Urothelium cell line (cell line): ENCODE measurements around the gene FNDC11.
A peak's percentile ranks its signal among the peaks of the same experiment; 100 is the strongest.

ENCODE experiments used
- DNase-seq: peaks from one replicate; pipeline ENCODE4 v3.0.0; 2011; ENCODE audit warnings: low spot score, mixed read lengths
- FAIRE-seq: peaks from 2 replicates; lab custom pipeline; 2011; peaks lifted over from hg19 to GRCh38; lab: Jason Lieb, UNC

FNDC11 gene

GRCh38 chr20:63577317-63577894 lies 23.4 kb downstream of the FNDC11 start:
- FAIRE-seq (no peak), DNase-seq (no peak)

- FAIRE-seq (no peak), DNase-seq (no peak)
Measured at GRCh38 chr20:63578224-63579016, 24.5 kb downstream of the FNDC11 start.

GRCh38 chr20:63579017-63579694 lies 25.2 kb downstream of the FNDC11 start:
- DNase-seq (no peak), FAIRE-seq (no peak)

DNA sequence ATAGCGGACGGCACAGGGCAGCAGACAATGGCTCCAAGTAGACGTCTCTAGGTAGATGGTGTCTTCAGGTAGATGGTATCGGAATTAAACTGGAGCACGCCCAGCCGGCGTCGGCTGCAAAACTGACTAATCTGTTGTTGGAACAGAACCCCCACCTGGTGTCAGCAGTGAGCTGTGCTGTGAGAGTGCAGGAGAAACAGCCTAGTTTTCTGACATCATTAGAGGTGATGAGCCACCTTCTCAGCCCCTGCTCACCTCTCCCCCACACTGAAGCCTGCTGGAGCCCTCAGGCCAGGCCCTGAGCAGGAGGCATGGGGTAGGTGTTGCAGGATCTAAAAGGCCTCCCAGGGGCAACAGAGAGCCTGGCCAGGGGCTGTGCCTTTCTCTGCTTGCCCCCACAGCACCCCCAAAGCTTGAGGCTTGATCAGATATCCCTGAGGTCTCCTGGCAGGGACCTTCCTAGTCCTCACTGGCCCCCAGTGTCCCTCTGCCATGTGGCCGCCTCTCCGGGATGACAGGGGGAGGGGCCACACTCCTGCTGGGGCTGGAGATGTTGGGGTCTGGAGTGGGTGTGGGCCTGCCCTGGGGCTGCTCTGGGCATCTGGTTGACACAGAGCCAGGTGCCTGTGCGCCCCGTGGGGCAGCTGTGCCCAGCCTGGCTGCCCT lies 27.0 kb downstream of the FNDC11 start:
- FAIRE-seq, result no peak
- peak; percentile 58 for DNase-seq

- DNase-seq (no peak), FAIRE-seq (no peak)
Measured at GRCh38 chr20:63582382-63583063, 28.6 kb downstream of the FNDC11 start.

DNA sequence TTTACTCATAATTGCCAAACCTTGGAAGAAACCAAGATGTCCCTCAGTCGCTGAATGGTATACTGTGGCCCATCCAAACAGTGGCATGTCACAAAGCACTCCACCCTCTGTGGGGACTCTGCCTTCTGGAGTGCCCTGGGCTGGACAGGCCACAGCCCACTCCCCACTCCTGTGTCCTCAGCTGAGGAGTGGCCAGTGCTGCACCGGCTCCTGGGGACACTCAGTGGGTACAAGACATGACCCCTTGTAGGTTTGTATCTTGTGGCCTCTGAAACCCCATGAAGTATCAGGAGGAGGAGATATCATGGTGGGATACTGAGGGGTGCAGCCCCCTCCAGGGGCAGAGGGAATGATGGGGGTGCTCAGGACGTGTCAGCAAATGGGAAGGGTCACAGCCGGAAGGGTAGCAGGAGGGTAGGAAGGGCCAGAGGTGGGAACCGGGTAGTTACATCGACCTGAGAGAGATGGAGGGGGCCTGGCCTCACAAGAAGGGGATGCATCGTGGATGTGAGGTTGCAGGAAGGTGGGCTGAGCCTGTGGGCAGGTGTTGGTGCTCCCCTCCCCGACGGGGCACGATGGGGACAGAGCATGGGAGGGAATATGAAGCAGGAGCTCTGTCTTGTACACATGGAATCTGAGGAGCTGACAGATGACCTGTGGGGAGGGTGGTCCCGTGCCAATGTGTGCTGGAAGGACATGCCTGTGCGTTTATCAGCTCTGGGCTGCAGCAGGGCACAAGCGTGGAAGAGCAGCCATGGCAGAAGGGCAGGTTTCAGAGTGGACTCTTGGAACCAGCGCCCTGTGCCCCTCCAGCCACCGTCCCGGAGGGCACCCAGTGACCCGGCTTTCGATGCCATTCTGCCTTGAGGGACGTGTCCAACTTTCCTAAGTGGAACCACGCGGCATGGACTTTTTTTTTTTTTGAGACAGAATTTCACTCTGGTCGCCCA lies 31.9 kb downstream of the FNDC11 start:
- DNase-seq, result no peak
- FAIRE-seq, result peak; percentile 69

- DNase-seq, result no peak
- FAIRE-seq, result no peak
Measured at GRCh38 chr20:63586797-63587196, 32.8 kb downstream of the FNDC11 start.

DNA sequence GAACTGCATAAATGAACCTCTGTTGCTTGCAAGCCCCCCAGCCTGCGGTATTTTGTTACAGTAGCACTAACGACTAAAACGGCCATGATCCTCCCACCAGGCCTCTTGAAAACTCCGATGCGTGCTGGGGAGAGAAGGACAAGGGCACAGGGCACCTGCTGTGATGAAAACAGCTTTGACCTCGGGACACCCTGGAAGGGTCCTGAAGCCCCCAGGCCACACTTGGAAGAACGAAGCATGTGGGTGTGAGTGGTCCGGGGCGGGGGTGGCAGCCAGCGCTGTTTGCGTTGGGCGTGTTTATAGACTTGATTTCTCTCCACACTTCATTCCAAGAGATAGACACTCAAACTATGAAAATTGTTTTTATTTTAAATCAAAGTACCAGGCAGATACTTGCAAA lies 33.3 kb downstream of the FNDC11 start:
- FAIRE-seq (no peak), DNase-seq (no peak)

DNA sequence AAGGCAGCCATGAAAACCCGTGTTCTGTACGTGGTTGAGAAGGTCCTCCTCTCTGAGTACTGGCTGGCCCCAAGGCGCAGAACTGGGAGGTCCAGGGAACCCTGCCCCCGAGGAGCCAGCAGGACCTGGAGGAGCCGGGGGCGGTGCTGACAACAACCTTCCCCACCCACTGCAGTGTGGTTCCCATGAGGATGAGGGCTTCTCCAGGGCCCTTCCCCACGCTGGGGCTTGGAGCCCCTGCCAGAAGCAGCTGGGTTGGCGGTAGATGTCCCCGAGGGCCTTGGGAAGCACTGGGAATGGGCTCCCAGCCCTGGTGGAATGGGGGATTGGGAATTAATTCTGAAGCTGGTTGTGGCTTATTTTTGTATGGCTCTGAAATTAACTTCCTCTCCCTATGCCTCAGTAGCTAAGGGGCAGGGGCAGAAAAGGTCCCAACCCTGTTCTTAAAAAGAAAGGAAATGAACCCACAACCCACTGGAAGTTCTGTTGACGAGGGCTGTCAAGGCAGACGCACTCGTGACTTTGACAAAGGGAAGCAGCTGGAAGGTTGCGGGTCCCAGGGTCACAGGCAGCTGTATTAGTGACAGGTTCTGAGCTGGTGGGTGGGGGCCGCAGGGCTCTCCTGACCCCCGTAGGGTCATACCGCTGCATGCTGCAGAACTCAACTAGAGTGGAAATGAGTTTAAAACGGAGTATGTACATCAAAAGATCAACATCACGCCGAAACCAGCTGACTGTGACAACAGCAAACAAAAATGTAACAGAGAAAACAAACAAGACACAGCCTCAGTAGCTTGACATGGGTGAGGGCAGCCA lies 34.0 kb downstream of the FNDC11 start:
- no peak for DNase-seq
- FAIRE-seq, result no peak

- DNase-seq (no peak), FAIRE-seq (no peak)
Measured at GRCh38 chr20:63588641-63589041, 34.7 kb downstream of the FNDC11 start.

- no peak for DNase-seq
- FAIRE-seq, result no peak
Measured at GRCh38 chr20:63589261-63590217, 35.6 kb downstream of the FNDC11 start.

- FAIRE-seq (peak; percentile 23), DNase-seq (no peak)
Measured at GRCh38 chr20:63590218-63591146, 36.5 kb downstream of the FNDC11 start.

DNA sequence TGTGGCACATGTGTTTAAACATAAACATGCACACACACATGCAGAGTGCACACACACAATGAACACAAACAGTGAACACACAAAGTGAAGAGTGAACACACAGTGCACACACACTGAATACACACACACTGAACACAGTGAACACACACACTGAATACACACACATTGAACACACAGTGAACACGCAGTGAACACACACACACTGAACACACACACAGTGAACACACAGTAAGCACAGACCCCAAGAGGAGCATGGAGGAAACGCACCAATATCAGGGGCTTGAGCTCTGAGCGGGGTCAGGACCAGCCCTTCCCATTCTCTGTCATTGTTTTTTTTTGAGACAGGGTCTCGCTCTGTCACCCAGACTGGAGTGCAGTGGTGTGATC lies 37.2 kb downstream of the FNDC11 start:
- DNase-seq, result no peak
- FAIRE-seq, result peak; percentile 95

GRCh38 chr20:63591786-63592355 lies 37.9 kb downstream of the FNDC11 start:
- DNase-seq, result no peak
- FAIRE-seq, result no peak

DNA sequence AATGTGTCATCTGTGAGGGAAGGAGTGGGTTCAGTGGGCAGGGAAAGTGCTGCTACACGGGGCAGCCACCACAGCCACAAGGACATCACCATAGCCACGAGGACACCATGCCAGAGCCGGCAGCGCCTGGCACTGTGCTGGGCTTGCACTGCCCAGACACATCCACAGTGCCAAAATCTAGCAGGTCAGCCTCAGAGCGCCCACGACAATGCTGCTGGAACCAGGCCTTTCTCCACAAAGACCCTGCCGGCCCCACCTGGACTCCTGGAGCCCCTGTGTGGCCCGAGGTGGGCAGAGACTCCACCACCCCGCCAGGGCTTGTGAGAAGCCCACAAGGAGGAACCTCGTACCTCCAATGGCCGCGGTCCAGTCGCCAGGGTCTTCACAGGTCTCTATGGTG lies 38.7 kb downstream of the FNDC11 start:
- FAIRE-seq, result no peak
- no peak for DNase-seq

DNA sequence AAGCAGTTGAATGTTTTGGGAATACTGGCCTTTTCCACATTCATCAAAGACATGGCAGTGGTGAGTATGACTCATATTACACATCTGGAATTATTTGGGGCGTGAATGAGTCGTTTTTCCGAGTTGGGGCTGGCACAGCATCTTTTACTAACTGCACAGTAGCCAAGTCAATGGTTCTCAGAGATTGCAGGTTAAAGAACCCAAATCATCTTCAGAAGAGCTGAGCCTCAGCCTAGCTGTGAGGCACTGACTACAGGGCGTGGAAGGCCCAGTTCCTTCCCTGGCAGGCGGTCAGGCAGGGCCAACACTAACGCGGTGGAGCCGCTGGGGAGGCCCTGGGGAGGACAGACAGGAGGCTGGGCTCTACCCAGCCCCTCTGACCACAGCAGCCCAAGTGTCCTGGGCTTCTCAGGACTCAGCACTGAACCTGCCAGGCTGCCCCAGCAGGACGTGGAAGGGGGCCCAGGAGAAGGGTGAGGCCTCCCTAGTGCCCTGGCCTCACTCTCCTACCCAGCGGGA lies 40.1 kb downstream of the FNDC11 start:
- no peak for FAIRE-seq

More for the DNA sequence above, 40.1 kb downstream of the FNDC11 start:
- DNase-seq, result no peak
